Measurements from ENCODE around the gene DGKG. TPM values are rescaled to one million over a fixed set of nuclear protein-coding genes. Genes with fewer than 3 reads are reported as not detected.

Gene DGKG
- total and polyA plus RNA-seq, 2 of the 8 experiments (the other 6 are each of a cell fraction or from before 2014, with no cell fraction given) = 0.30 to 0.48 TPM

DNA sequence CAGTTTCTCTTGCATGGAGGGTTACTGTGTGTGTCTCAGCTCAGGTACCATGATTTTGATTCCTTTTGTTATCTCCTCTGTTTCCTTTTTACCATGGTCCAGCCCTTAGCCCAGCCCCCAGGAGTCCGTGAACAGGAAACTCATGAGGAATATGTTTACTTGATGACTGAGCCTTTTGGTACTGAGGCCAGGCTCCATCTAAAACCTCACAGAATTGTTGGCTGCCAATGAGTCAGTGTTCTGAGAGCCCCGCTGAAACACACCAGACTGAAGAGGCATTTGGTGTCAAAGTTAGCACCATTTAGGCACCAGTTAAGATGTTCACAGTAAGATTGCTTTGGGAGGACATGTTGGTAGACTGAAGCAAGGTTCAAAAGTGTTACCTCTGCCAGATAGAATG lies 80.9 kb downstream of the DGKG start (continued):
- TF ChIP-seq, protein P1, sequence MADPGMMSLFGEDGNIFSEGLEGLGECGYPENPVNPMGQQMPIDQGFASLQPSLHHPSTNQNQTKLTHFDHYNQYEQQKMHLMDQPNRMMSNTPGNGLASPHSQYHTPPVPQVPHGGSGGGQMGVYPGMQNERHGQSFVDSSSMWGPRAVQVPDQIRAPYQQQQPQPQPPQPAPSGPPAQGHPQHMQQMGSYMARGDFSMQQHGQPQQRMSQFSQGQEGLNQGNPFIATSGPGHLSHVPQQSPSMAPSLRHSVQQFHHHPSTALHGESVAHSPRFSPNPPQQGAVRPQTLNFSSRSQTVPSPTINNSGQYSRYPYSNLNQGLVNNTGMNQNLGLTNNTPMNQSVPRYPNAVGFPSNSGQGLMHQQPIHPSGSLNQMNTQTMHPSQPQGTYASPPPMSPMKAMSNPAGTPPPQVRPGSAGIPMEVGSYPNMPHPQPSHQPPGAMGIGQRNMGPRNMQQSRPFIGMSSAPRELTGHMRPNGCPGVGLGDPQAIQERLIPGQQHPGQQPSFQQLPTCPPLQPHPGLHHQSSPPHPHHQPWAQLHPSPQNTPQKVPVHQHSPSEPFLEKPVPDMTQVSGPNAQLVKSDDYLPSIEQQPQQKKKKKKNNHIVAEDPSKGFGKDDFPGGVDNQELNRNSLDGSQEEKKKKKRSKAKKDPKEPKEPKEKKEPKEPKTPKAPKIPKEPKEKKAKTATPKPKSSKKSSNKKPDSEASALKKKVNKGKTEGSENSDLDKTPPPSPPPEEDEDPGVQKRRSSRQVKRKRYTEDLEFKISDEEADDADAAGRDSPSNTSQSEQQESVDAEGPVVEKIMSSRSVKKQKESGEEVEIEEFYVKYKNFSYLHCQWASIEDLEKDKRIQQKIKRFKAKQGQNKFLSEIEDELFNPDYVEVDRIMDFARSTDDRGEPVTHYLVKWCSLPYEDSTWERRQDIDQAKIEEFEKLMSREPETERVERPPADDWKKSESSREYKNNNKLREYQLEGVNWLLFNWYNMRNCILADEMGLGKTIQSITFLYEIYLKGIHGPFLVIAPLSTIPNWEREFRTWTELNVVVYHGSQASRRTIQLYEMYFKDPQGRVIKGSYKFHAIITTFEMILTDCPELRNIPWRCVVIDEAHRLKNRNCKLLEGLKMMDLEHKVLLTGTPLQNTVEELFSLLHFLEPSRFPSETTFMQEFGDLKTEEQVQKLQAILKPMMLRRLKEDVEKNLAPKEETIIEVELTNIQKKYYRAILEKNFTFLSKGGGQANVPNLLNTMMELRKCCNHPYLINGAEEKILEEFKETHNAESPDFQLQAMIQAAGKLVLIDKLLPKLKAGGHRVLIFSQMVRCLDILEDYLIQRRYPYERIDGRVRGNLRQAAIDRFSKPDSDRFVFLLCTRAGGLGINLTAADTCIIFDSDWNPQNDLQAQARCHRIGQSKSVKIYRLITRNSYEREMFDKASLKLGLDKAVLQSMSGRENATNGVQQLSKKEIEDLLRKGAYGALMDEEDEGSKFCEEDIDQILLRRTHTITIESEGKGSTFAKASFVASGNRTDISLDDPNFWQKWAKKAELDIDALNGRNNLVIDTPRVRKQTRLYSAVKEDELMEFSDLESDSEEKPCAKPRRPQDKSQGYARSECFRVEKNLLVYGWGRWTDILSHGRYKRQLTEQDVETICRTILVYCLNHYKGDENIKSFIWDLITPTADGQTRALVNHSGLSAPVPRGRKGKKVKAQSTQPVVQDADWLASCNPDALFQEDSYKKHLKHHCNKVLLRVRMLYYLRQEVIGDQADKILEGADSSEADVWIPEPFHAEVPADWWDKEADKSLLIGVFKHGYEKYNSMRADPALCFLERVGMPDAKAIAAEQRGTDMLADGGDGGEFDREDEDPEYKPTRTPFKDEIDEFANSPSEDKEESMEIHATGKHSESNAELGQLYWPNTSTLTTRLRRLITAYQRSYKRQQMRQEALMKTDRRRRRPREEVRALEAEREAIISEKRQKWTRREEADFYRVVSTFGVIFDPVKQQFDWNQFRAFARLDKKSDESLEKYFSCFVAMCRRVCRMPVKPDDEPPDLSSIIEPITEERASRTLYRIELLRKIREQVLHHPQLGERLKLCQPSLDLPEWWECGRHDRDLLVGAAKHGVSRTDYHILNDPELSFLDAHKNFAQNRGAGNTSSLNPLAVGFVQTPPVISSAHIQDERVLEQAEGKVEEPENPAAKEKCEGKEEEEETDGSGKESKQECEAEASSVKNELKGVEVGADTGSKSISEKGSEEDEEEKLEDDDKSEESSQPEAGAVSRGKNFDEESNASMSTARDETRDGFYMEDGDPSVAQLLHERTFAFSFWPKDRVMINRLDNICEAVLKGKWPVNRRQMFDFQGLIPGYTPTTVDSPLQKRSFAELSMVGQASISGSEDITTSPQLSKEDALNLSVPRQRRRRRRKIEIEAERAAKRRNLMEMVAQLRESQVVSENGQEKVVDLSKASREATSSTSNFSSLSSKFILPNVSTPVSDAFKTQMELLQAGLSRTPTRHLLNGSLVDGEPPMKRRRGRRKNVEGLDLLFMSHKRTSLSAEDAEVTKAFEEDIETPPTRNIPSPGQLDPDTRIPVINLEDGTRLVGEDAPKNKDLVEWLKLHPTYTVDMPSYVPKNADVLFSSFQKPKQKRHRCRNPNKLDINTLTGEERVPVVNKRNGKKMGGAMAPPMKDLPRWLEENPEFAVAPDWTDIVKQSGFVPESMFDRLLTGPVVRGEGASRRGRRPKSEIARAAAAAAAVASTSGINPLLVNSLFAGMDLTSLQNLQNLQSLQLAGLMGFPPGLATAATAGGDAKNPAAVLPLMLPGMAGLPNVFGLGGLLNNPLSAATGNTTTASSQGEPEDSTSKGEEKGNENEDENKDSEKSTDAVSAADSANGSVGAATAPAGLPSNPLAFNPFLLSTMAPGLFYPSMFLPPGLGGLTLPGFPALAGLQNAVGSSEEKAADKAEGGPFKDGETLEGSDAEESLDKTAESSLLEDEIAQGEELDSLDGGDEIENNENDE (IDR thresholded peaks at IDR 0.05; ENCODE audit: insufficient replicate concordance, low read length) = no peak
- TF ChIP-seq PHF8 (conservative IDR thresholded peaks at IDR 0.05; ENCODE audit: low read depth, low read length) (no peak), MAFK (IDR thresholded peaks at IDR 0.05; ENCODE audit: low read depth, low read length) (no peak), CEBPB (IDR thresholded peaks at IDR 0.05; ENCODE audit: low read depth, low read length) (no peak), KDM4A (IDR thresholded peaks at IDR 0.05; ENCODE audit: low read depth, low read length, severe bottlenecking) (no peak), BACH1 (IDR thresholded peaks at IDR 0.05; ENCODE audit: low read length) (no peak), GTF2F1 (IDR thresholded peaks at IDR 0.05; ENCODE audit: borderline replicate concordance, low read depth, low read length) (no peak), HDAC6 (IDR thresholded peaks at IDR 0.05; ENCODE audit: low read depth, low read length) (no peak)
